ENCODE measurements around the gene SPIN1.

The SPIN1 gene

DNA sequence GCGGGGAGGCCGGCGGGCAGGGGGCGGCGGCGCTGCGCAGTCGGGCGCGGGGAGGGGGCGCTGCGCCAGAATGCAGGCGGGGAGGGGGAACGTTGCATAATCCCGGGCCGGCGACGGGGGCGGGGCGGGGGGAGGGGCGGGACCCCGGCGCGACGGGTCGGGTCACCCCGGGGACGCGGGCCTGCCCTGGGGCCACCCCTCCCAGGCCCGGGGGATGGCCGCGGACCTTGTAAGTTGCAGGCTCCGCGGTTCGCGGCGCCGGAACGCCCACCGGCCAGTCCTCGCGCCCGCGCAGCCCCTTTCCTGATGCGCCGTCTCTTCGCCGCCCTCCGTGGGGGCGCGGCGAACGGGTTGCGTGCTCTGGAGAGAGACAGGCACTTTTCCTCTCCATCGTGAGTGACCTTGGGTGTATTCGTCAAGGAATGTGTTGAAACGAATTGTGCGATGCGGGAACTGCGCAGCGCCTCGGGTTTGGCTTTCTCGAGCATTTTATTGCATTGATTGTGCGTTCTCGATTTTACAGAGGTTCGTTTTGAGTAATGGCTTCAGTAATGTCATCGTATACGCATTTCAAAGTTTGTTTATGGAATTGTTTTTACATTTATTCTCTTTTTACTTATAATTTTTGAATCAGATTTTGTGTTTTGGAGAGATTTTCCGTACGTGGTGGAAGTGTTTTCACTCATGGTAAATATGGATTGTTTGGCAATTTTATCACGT lies 802 bp downstream of the SPIN1 start:
- peak; percentile 41 for DNase-seq (ENCODE audit: low read depth)

DNA sequence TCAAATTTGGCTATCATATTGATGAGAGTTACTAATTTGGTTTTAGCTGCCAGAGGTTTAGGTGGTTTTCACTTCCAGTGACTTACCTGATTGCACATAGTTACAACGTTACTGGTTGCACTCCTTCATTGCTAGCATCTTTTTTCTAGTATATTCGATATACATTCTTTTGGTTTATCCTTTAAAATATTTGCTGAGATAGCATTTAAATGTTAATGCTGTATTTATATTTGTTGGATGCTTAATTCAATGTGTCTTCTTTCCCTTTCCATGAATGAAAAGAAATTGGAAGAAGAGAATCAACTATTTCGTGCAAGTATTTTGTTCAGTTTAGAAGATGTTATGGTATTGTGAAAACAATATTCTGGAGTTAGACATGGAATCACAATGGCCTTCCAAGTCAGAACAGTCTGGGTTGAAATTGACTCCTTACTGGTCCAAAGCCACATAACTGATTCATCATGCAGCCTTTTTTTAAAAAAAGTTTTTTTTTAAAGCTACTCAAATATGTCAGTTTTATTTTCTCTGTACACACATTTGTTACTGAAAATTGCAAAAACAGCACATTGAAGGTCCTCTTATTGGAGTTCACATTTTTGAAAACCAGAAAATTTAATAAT lies 2.2 kb downstream of the SPIN1 start:
- DNase-seq (ENCODE audit: low read depth) = no peak

GRCh38 chr9:88391236-88391635 lies 3.0 kb downstream of the SPIN1 start:
- DNase-seq (ENCODE audit: low read depth) = no peak

- DNase-seq (ENCODE audit: low read depth) = no peak
These were observed 3.7 kb downstream of the SPIN1 start for GRCh38 chr9:88391921-88392320.

DNA sequence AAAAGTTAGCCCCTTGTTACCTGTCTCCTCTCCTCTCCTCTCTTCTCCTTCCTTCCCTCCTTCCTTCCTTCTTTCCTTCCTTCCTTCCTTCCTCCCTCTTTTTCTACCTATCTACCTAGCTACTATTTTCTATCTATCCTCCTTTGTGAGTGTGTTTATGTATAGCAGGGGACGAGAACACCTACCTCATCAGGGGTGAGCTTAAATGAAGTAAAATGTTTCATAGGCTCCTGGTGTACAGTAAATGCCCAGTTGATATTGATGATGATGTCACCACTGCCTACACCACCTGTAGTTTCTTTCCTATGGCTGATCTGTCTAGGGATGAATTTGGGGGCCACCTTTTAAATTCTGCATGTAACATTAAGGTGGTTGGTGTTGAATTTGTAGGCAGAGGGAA lies 4.3 kb downstream of the SPIN1 start:
- no peak for DNase-seq (ENCODE audit: low read depth)

DNA sequence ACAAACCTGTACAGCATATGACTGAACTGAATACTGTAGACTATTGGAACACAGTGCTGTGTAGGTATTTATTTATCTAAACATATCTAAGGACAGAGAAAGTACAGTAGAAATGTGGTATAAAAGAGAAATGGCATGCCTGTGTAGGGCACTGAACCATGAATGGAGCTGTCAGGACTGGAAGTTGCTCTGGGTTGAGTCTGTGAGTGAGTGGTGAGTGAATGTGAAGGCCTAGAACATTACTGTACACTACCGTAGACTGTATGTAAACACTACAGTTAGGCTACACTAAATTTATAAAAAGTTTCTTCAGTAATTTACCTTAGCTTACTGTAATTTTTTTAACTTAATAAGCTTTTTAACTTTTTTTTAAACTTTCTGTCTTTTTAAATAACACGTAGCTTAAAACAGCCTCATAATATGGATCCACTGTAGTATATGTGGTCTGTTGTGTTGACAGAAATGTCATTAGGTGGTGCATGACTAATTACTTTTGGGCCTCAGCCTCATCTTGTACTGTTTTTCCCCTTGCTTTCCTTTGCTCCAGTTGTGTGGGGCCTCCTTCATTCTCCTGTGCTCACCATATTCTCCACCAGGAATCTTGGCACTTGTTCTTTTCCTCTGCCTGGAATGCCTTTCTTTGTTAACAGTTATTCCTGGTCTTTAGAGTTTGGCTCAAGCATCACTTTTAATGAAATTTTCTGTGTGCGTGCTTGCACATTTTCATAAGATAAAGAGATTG lies 8.8 kb downstream of the SPIN1 start:
- no peak for DNase-seq (ENCODE audit: low read depth)

DNA sequence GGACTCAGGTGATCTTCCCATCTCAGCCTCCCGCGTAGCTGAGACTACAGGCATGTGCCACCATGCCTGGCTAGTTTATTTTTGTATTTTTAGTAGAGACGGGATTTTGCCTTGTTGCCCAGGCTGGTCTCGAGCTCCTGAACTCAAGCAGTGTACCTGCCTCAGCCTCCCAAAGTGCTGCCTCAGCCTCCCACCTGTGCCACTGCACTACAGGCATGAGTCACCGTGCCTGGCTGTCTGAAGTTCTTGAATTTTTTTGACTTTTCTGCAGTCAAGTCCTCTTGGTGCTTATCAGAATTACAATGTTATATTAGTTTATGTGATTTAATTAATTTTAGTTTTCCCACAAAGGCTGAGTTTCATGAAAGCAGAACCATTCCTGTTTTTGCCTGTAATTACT lies 9.8 kb downstream of the SPIN1 start:
- DNase-seq (ENCODE audit: low read depth) = no peak

GRCh38 chr9:88399966-88400365 lies 11.7 kb downstream of the SPIN1 start:
- no peak for DNase-seq (ENCODE audit: low read depth)

DNA sequence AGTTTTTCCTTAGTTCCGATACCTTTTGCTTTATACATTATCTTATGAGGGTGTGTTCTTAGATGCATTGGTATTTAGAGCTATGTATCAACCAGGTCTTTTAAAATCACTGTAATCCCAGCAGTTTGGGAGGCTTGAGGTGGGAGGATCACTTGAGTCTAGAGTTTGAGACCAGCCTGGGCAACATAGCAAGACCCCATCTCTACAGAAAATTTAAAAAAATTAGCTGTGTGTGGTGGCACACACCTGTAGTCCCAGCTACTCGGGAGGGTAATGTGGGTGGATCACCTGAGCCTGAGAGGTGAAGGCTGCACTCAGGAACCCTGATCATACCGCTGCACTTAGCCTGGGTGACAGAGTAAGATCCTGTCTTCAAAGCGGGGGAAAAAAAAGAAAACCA lies 15.1 kb downstream of the SPIN1 start:
- no peak for DNase-seq (ENCODE audit: low read depth)

- DNase-seq (ENCODE audit: low read depth) = no peak
These were observed 17.8 kb downstream of the SPIN1 start for GRCh38 chr9:88406051-88406450.

DNA sequence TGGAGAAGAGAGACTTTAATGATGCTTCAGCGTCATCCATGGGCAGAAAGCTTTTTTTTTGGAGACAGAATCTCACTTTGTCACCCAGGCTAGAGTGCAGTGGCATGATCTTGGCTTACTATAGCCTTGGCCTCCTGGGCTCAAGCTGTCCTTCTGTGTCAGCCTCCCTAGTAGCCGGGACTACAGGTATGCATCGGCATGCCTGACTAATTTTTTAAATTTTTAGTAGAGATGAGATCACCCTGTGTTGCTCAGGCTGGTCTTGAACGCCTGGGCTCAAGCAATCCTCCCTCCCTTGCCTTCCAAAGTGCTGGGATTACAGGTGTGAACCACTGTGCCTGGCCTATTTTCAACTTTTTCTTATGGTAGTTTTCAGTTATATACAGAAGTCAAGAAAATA lies 23.2 kb downstream of the SPIN1 start:
- DNase-seq (ENCODE audit: low read depth) = no peak

DNA sequence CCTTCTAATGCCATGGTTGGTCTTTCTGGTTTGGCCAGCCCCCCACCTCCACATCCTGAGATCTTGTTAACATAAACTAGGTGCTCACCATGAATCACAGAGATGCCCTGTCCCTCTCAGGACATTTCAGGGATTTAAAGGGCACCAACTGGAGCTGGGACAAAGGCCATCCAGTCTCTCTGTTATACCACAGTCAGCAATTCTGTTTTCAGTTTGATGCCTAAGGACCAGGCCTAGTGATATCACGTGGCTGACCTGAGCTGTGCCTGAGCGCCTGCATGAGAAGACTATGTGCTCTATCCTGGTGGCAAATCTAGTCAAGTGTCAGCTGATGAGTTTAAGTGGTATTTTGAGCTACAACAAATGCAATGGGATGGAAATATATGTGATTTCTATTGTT lies 26.1 kb downstream of the SPIN1 start:
- no peak for DNase-seq (ENCODE audit: low read depth)

- DNase-seq (ENCODE audit: low read depth) = no peak
These were observed 29.8 kb downstream of the SPIN1 start for GRCh38 chr9:88418025-88418424.

- no peak for DNase-seq (ENCODE audit: low read depth)
These were observed 30.7 kb downstream of the SPIN1 start for GRCh38 chr9:88418715-88419540.

DNA sequence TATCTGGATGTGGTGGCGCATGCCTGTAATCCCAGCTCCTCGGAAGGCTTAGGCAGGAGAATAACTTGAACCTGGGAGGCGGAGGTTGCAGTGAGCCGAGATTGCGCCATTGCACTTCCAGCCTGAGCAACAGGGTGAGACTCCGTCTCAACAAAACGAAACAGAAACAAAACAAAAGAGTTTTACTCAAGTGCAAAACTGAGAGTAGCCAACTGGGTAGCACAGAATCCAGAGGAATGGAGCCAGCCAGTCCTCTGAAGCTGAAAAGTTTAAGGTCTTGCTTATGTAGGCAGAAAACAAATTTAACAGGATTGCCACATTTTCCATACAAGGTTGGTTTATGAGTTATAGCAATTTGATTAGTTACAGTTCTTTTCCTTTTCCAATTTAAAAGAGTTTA lies 32.0 kb downstream of the SPIN1 start:
- DNase-seq (ENCODE audit: low read depth) = no peak

GRCh38 chr9:88421348-88421747 lies 33.1 kb downstream of the SPIN1 start:
- no peak for DNase-seq (ENCODE audit: low read depth)

DNA sequence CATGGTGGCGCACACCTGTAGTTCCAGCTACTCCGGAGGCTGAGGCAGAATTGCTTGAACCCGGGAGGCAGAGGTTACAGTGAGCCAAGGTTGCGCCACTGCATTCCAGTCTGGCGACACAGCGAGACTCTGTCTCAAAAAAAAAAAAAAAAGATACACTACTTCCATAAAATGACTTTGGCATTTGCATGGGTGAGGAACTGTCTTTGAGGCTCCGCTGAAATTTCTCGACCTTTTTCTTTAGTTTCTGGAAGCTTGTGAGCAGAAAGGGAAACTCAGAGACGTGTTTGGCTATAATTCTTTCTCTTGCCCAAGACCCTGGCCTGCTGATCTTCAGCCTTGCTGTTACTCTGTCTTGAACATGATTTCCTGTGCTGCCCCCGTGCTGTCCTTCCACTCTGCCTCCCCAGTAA lies 37.3 kb downstream of the SPIN1 start:
- DNase-seq (ENCODE audit: low read depth) = no peak

- no peak for DNase-seq (ENCODE audit: low read depth)
These were observed 38.4 kb downstream of the SPIN1 start for GRCh38 chr9:88426651-88427050.

DNA sequence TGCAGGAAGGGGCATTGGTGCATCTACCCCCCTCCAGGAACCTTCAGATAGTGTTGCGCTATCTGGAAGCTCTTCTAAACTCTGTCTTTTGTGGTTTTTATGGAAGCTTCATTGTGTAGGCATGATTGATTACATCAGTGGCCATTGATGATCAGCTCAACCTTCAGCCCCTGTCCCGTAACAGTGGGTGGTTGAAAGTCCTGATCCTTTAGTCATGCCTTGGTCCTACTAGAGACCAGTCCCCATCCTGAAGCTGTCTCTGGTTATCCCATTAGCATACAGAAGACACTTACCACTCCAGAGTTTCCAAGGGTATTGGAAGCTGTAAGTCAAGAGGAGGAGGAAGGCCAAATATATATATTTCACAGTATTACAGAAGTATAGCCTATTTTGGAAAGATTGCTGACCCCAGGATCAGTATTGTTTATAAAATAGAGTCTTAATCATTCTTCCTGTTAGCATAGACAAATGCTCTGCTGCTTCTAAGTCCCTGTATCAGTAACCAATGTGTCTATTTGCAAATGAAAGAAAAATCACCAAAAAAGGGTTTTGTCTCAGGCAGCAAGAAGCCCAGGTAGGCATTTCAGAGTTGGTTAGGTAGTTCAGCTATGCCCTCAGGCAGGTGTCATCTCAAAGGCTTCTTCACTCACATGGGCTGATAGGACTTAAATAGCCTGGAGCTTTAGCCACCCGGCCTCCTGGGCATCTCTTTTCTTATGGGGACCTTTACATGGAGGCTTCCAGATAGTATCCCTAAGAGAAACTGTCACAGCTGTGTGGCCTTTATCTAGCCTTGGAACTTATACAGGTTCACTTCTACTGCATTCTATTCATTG lies 41.6 kb downstream of the SPIN1 start:
- no peak for DNase-seq (ENCODE audit: low read depth)

- DNase-seq (ENCODE audit: low read depth) = no peak
These were observed 45.5 kb downstream of the SPIN1 start for GRCh38 chr9:88433583-88434255.

GRCh38 chr9:88435336-88435735 lies 47.1 kb downstream of the SPIN1 start:
- DNase-seq (ENCODE audit: low read depth) = no peak
